OCI-LY1 (cell line): ENCODE results near the gene PTH1R.

Experiments
- H2AFZ ChIP-seq: fragments of 200-600 bp; sonication (generic), shearing (Covaris generic); 2 replicates; pipeline ENCODE4 v1.6.0; 2014; ENCODE audit warnings: antibody characterized with exemption, mild to moderate bottlenecking, low read length
- H3F3A ChIP-seq: fragments of 200-600 bp; sonication (generic), shearing (Covaris generic); 2 replicates; pipeline ENCODE4 v1.6.0; 2014; ENCODE audit warnings: mild to moderate bottlenecking, antibody characterized with exemption, low read length, moderate library complexity; ENCODE audit not compliant: insufficient read depth
- H3K27ac ChIP-seq: fragments of 200-600 bp; sonication (generic); 2 replicates; pipeline ENCODE4 v1.5.1; 2014; ENCODE audit warnings: low read length, mixed run types, mild to moderate bottlenecking, low read depth; ENCODE audit not compliant: poor library complexity, severe bottlenecking
- H3K27me3 ChIP-seq: fragments of 200-600 bp; sonication (generic); 2 replicates; pipeline ENCODE4 v1.6.0; 2014; ENCODE audit warnings: antibody characterized with exemption, mild to moderate bottlenecking, low read length, moderate library complexity; ENCODE audit not compliant: insufficient read depth
- H3K36me3 ChIP-seq: fragments of 200-600 bp; sonication (generic); 2 replicates; pipeline ENCODE4 v1.6.1; 2014; ENCODE audit warnings: mild to moderate bottlenecking, antibody characterized with exemption, low read length, moderate library complexity, mixed read lengths; ENCODE audit not compliant: insufficient read depth
- H3K4me1 ChIP-seq: fragments of 200-600 bp; sonication (generic); 2 replicates; pipeline ENCODE4 v1.5.1; 2014; ENCODE audit warnings: mild to moderate bottlenecking, low read length, moderate library complexity; ENCODE audit not compliant: insufficient read depth, severe bottlenecking
- H3K4me2 ChIP-seq: fragments of 200-600 bp; sonication (generic), shearing (Covaris generic); 2 replicates; pipeline ENCODE4 v1.6.1; 2014; ENCODE audit warnings: low read length
- H3K4me3 ChIP-seq: fragments of 200-600 bp; sonication (generic); 2 replicates; pipeline ENCODE4 v1.5.1; 2014; ENCODE audit warnings: low read length, low read depth, mild to moderate bottlenecking, mixed read lengths; ENCODE audit not compliant: poor library complexity, severe bottlenecking
- H3K79me2 ChIP-seq: fragments of 200-600 bp; shearing (Covaris generic); 2 replicates; pipeline ENCODE4 v1.6.1; 2016; ENCODE audit warnings: mixed run types, low read length, mixed read lengths; ENCODE audit not compliant: insufficient read depth
- H3K9ac ChIP-seq: fragments of 200-600 bp; sonication (generic), shearing (Covaris generic); 2 replicates; pipeline ENCODE4 v1.6.1; 2014; ENCODE audit warnings: mild to moderate bottlenecking, low read length, mixed read lengths
- H3K9me2 ChIP-seq: fragments of 200-600 bp; sonication (generic), shearing (Covaris generic); 2 replicates; pipeline ENCODE4 v1.6.1; 2014; ENCODE audit warnings: low read depth, mild to moderate bottlenecking, low read length, mixed read lengths
- H3K9me3 ChIP-seq: fragments of 200-600 bp; shearing (Covaris generic); 2 replicates; pipeline ENCODE4 v1.6.1; 2014; ENCODE audit warnings: low read length, mixed read lengths
- H4K20me1 ChIP-seq: fragments of 200-600 bp; sonication (generic), shearing (Covaris generic); 2 replicates; pipeline ENCODE4 v1.6.0; 2016; ENCODE audit warnings: mild to moderate bottlenecking, low read length; ENCODE audit not compliant: insufficient read depth
- EZH2 ChIP-seq: fragments of 200-600 bp; sonication (generic), shearing (Covaris generic); IDR thresholded peaks from 2 replicates; pipeline ENCODE4 v1.8.0; 2017; ENCODE audit warnings: borderline replicate concordance, mixed run types, mild to moderate bottlenecking, antibody characterized with exemption, low read length, moderate library complexity, mixed read lengths
- TF ChIP-seq, protein P1 (sequence below): fragments of 200-600 bp; sonication (generic), shearing (Covaris generic); IDR thresholded peaks from 2 replicates; pipeline ENCODE4 v1.5.1; 2017; ENCODE audit warnings: mild to moderate bottlenecking, antibody characterized with exemption, low read length, moderate library complexity, mixed read lengths

Gene PTH1R

DNA sequence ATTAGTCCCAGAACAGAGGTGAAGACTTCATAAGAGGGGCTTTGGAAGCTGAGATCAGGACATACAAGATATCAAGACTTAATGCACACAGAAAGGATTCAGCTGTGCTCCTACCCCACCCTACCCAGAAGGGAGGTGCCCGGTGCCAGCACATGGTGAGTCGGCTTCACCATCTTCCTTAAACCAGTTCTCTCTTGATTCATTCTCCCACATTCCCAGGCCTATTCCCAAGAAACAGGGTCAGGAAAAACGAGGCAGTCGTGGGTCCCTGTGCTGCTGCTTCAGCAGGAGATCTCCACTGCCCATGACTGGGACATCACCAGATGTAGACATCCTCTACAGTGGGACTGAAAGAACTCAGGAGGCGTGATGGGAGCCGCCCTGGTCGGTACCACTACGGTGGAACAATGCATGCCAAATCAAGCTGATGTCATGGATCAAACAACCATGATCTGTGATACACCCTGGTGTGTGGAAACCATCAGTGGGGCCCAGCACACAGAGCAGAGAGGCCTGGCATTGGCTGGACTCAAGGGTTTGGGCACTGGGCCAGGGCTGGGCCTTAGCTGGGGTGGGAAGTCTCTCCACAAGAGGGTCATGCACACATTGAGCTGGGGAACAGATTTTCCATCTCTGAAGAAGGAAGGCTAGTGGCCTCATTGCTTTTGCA is 57.1 kb downstream of the PTH1R start:
- TF ChIP-seq, protein P1, sequence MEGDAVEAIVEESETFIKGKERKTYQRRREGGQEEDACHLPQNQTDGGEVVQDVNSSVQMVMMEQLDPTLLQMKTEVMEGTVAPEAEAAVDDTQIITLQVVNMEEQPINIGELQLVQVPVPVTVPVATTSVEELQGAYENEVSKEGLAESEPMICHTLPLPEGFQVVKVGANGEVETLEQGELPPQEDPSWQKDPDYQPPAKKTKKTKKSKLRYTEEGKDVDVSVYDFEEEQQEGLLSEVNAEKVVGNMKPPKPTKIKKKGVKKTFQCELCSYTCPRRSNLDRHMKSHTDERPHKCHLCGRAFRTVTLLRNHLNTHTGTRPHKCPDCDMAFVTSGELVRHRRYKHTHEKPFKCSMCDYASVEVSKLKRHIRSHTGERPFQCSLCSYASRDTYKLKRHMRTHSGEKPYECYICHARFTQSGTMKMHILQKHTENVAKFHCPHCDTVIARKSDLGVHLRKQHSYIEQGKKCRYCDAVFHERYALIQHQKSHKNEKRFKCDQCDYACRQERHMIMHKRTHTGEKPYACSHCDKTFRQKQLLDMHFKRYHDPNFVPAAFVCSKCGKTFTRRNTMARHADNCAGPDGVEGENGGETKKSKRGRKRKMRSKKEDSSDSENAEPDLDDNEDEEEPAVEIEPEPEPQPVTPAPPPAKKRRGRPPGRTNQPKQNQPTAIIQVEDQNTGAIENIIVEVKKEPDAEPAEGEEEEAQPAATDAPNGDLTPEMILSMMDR: no peak
- no peak for TF ChIP-seq EZH2
- Histone ChIP-seq H4K20me1 (no peaks in the 10 kb centered on the region), H3K36me3 (peaks cover 65% of the 10 kb centered on the region), H3F3A (no peaks in the 10 kb centered on the region), H3K79me2 (no peaks in the 10 kb centered on the region), H3K9me2 (no peaks in the 10 kb centered on the region), H3K4me2 (no peak overlapping the region), H2AFZ (no peak overlapping the region), H3K27me3 (no peaks in the 10 kb centered on the region), H3K9me3 (no peaks in the 10 kb centered on the region), H3K27ac (no peak overlapping the region), H3K4me3 (no peak overlapping the region), H3K4me1 (peaks cover 69% of the 10 kb centered on the region), H3K9ac (no peak overlapping the region)

DNA sequence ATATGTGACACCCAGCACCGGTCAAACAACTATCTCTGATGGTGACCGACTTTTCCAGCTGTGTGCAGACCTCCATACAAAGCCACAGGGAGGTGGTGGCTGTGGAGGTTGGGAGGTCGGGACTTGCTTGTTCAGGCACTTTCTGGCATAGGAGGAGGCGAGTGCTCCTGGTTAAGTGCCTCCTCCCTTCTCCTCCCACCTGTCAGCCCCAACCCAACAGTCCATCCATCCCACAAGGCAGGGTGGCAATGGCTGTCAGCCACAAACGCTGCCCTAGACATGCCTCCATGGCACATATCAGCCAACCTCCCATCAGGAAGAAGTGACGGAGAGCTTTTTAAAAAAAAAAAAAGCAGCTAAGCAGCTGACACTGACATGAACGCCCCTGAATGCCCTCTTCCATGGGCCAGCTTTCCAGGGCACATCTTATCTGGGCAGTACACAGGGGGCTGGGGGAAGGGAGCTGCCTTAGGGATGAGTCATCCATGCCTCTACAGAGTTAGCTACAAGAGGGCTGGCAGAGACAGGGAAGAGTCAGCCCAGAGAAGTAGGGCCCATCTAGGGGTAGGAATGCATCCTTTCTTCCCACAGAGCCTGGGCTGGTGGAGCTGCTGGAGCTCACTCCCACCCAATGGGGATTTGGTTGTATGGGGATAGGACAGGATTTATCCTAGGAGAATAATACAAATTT is 57.8 kb downstream of the PTH1R start:
- TF ChIP-seq EZH2: no peak
- TF ChIP-seq, protein P1: no peak
- no peaks in the 10 kb centered on the region for H4K20me1 ChIP-seq
- no peaks in the 10 kb centered on the region for H3K9me2 ChIP-seq
- no peaks in the 10 kb centered on the region for H3K9me3 ChIP-seq
- H3K4me3 ChIP-seq: no peak overlapping the region
- H2AFZ ChIP-seq: no peak overlapping the region
- H3K4me2 ChIP-seq: no peak overlapping the region
- H3K36me3 ChIP-seq: peaks cover 72% of the 10 kb centered on the region
- H3K9ac ChIP-seq: no peak overlapping the region
- H3K79me2 ChIP-seq: no peaks in the 10 kb centered on the region
- no peaks in the 10 kb centered on the region for H3K27me3 ChIP-seq
- no peaks in the 10 kb centered on the region for H3F3A ChIP-seq
- H3K27ac ChIP-seq: no peak overlapping the region
- H3K4me1 ChIP-seq: peaks cover 67% of the 10 kb centered on the region

DNA sequence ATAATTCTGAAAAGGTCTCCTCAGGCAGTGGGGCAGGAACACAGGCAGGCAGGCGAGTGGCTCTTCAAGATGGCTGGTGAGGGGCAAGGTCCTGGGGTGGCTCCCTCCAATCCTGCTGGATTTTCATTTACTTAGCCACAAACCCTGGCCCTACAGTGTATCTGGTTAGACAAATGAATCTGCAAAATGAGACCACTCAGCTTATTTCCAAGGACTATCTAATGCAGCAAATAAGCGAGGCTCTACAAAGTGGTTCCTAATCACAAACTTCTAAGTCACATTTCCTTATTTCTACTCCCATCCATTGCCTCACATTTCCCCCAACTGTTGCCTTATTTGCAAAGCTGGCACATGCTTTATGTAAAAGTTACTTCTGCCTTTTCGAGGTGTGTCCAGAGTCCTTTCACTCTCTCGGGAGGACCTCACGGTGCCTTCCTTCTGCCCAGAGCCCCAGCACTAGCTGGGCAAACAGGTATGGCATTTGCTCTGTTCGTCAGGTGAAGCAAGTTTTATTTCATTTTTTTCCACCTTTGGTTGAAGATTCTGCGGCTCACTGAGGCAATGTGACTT is 58.6 kb downstream of the PTH1R start:
- Histone ChIP-seq H3F3A (no peaks in the 10 kb centered on the region), H3K4me3 (no peak overlapping the region), H3K4me2 (no peak overlapping the region), H3K27ac (no peak overlapping the region), H3K27me3 (no peaks in the 10 kb centered on the region), H3K9me2 (no peaks in the 10 kb centered on the region), H3K79me2 (no peaks in the 10 kb centered on the region), H3K9me3 (no peaks in the 10 kb centered on the region), H2AFZ (no peak overlapping the region), H3K9ac (no peak overlapping the region), H3K4me1 (peaks cover 63% of the 10 kb centered on the region), H3K36me3 (peaks cover 76% of the 10 kb centered on the region), H4K20me1 (no peaks in the 10 kb centered on the region)
- no peak for TF ChIP-seq EZH2
- TF ChIP-seq, protein P1: no peak
